B cell (primary cell): ENCODE results near the gene AP2M1. TPM values are rescaled to one million over a fixed set of nuclear protein-coding genes. Genes with fewer than 3 reads are reported as not detected.

Experiments
- ATAC-seq: fragments of 200-7000 bp; cut with Tn5 transposase; one replicate; pipeline ENCODE4 v1.10.0; 2021; ENCODE audit warnings: low read depth, mild to moderate bottlenecking, moderate number of reproducible peaks, moderate library complexity
- CTCF ChIA-PET: fragments of 350-600 bp; sonication (Branson Sonifier 250); formaldehyde crosslinking; loops from one replicate; lab custom pipeline; 2021; ENCODE audit warnings: antibody characterized with exemption, inconsistent platforms; lab: Charles Lee
- POLR2A ChIA-PET: fragments of 350-600 bp; sonication (Branson Sonifier 250); formaldehyde crosslinking; loops from one replicate; lab custom pipeline; 2021; ENCODE audit warnings: antibody characterized with exemption; lab: Charles Lee
- DNase-seq: peaks from one replicate; pipeline ENCODE4 v3.0.0; 2013
- H2AFZ ChIP-seq: 2 replicates; pipeline ENCODE4 v1.6.1; 2012; ENCODE audit warnings: mild to moderate bottlenecking, low read depth, low read length; ENCODE audit not compliant: insufficient read depth, poor library complexity, severe bottlenecking
- H3K27ac ChIP-seq, 2 donors: 1 replicate in 1 of 2; 2 replicates in 1 of 2; pipeline ENCODE4 v1.5.1; 2012 to 2013; ENCODE audit warnings: low read length in 2 of 2, mild to moderate bottlenecking in 2 of 2, moderate library complexity in 1 of 2
- H3K27me3 ChIP-seq, 4 experiments: fragments of 200-600 bp in 1 of 4; sonication (generic) in 1 of 4; replicated peaks in 1 of 4; 1 replicate in 2 of 4; 2 replicates in 2 of 4; pipeline versions ENCODE4 v1.6.1 to v1.7.0; 2013 to 2016; ENCODE audit warnings: low read length in 3 of 4, mild to moderate bottlenecking in 2 of 4, mixed read lengths in 1 of 4, moderate library complexity in 1 of 4; ENCODE audit not compliant: insufficient read depth in 4 of 4, control insufficient read depth in 3 of 4; ENCODE audit errors: control extremely low read depth in 1 of 4
- H3K36me3 ChIP-seq, 2 experiments: replicated peaks in 1 of 2; 1 replicate in 1 of 2; 2 replicates in 1 of 2; pipeline versions ENCODE4 v1.6.1 to v1.7.1; 2013; ENCODE audit warnings: low read length in 1 of 2; ENCODE audit not compliant: insufficient read depth in 2 of 2, control insufficient read depth in 1 of 2; ENCODE audit errors: control extremely low read depth in 1 of 2, extremely low read depth in 1 of 2
- H3K4me1 ChIP-seq, 2 donors: fragments of 200-600 bp in 1 of 2; sonication (generic) in 1 of 2; 1 replicate in 1 of 2; 2 replicates in 1 of 2; pipeline versions ENCODE4 v1.5.1 to v1.6.1; 2013 to 2017; ENCODE audit warnings: low read length in 2 of 2; ENCODE audit not compliant: control insufficient read depth in 2 of 2, insufficient read depth in 2 of 2
- H3K4me2 ChIP-seq: replicated peaks from 2 replicates; pipeline ENCODE3; 2012; ENCODE audit warnings: mild to moderate bottlenecking, low read depth, low read length; ENCODE audit not compliant: poor library complexity, severe bottlenecking
- H3K4me3 ChIP-seq, 5 experiments: fragments of 200-600 bp in 1 of 5; sonication (generic) in 1 of 5; 1 replicate in 3 of 5; 2 replicates in 2 of 5; pipeline versions ENCODE4 v1.5.1 to v1.7.0; 2011 to 2016; ENCODE audit warnings: low read length in 4 of 5, mild to moderate bottlenecking in 4 of 5, low read depth in 2 of 5, control low read depth in 1 of 5, moderate library complexity in 1 of 5; ENCODE audit not compliant: insufficient read depth in 1 of 5; ENCODE audit errors: control extremely low read depth in 1 of 5, extremely low read depth in 1 of 5
- H3K79me2 ChIP-seq: fragments of 200-600 bp; sonication (generic); one replicate; pipeline ENCODE4 v1.6.0; 2016; ENCODE audit warnings: low read length; ENCODE audit not compliant: control insufficient read depth, insufficient read depth
- H3K9ac ChIP-seq: fragments of 200-600 bp; sonication (generic); 2 replicates; pipeline ENCODE4 v1.6.1; 2017; ENCODE audit warnings: mild to moderate bottlenecking, low read length, moderate library complexity
- H3K9me3 ChIP-seq, 3 donors: one replicate each; pipeline versions ENCODE4 v1.6.1 to v1.7.1; 2013; ENCODE audit warnings: low read length in 2 of 3; ENCODE audit not compliant: control insufficient read depth in 2 of 3, insufficient read depth in 1 of 3; ENCODE audit errors: control extremely low read depth in 1 of 3
- H4K20me1 ChIP-seq: 2 replicates; pipeline ENCODE4 v1.6.0; 2012; ENCODE audit warnings: mild to moderate bottlenecking, low read length; ENCODE audit not compliant: insufficient read depth, control insufficient read depth, poor library complexity, severe bottlenecking
- H3K27ac Mint-ChIP-seq: one replicate; pipeline ENCODE4 v1.8.0; 2021; ENCODE audit warnings: mixed read lengths
- H3K27me3 Mint-ChIP-seq: one replicate; pipeline ENCODE4 v1.8.0; 2021; ENCODE audit warnings: mixed read lengths
- H3K4me1 Mint-ChIP-seq: one replicate; pipeline ENCODE4 v1.8.0; 2021; ENCODE audit warnings: mixed read lengths
- H3K4me3 Mint-ChIP-seq: one replicate; pipeline ENCODE4 v1.8.0; 2021; ENCODE audit warnings: mixed read lengths
- H3K9me3 Mint-ChIP-seq: one replicate; pipeline ENCODE4 v1.8.0; 2022; ENCODE audit warnings: mixed read lengths; ENCODE audit not compliant: insufficient read depth
- CTCF ChIP-seq: fragments of 200-600 bp; IDR thresholded peaks from one replicate; pipeline ENCODE4 v1.8.0; 2022; ENCODE audit warnings: antibody characterized with exemption, mild to moderate bottlenecking
- EZH2 ChIP-seq: IDR thresholded peaks from 2 replicates; pipeline ENCODE4 v1.6.1; 2012; ENCODE audit warnings: borderline replicate concordance, low read depth, mild to moderate bottlenecking, moderate library complexity, low read length; ENCODE audit not compliant: insufficient read depth, poor library complexity, severe bottlenecking
- WGBS: methylation state at CpG from one replicate; pipeline ENCODE4 v1.1.5; 2013; ENCODE audit warnings: missing lambda C conversion rate; ENCODE audit not compliant: insufficient coverage; 5-methylcytosine and 5-hydroxymethylcytosine counted together
- intact Hi-C: fragments of 100-400 bp; cut with micrococcal nuclease; formaldehyde crosslinking; loops from one replicate; pipeline ENCODE4 v1.10.0; 2022
- polyA plus RNA-seq: library from polyadenylated mRNA; depleted of rRNA; stranded (reverse); fragments of >200 nt; gene quantifications from 2 replicates; pipeline ENCODE4 v1.2.3, GENCODE V29; 2012
- total RNA-seq, 2 donors: library from RNA; stranded (reverse); fragments of 120-200 nt in 1 of 2; gene quantifications; 1 replicate in 1 of 2; 2 replicates in 1 of 2; pipeline versions ENCODE4 v1.2.3 to v1.2.4, GENCODE V29; 2013 to 2022

The AP2M1 gene
- total and polyA plus RNA-seq, 2 donors (not counting 1 experiment from before 2014, with no cell fraction given), result 171 to 207 TPM

- Histone ChIP-seq H3K9me3 (no peaks in the 10 kb centered on the region), H3K36me3 (peaks cover 6 to 65% of the 10 kb centered on the region in 2 experiments), H3K27me3 (no peaks in the 10 kb centered on the region), H3K4me1 (peaks cover 17 to 21% of the 10 kb centered on the region in 2 donors), H3K4me3 (peak within 1 kb of the TSS; percentile 70 to 100 (median 97)), H3K79me2 (peaks cover 40% of the 10 kb centered on the region), H3K27ac (peak within 1 kb of the TSS; percentile 48 to 68), H2AFZ (peak within 1 kb of the TSS; percentile 95), H4K20me1 (peaks cover 27% of the 10 kb centered on the region), H3K4me2 (peak within 1 kb of the TSS; percentile 92), H3K9ac (peak within 1 kb of the TSS; percentile 84)
- intact Hi-C loops, result loop anchor here (1.0 to 5.0 kb wide), 5 partner anchors 43 to 526 kb away; partner anchors contain the start of genes EIF2B5, MAGEF1, PSMD2 and VWA5B2
- CTCF ChIA-PET, result interaction anchor here (0.5 to 1.9 kb wide), 8 partner anchors 13 to 302 kb away, joined by 3 to 9 read pairs (median 4); partner anchors contain the start of genes EEF1AKMT4, EIF2B5 and PARL
- peak; percentile 8 for ATAC-seq
- no peak for TF ChIP-seq CTCF
- no peak for TF ChIP-seq EZH2
- 1% methylated on average over 30 of the region's 45 CpGs for whole genome bisulfite sequencing
- peaks cover 33% of the 10 kb centered on the region for H3K4me1 Mint-ChIP-seq
- DNase-seq, result no peak
- no peaks in the 10 kb centered on the region for H3K9me3 Mint-ChIP-seq
- peak within 1 kb of the TSS; percentile 99 for H3K4me3 Mint-ChIP-seq
- H3K27ac Mint-ChIP-seq, result peak within 1 kb of the TSS; percentile 94
- H3K27me3 Mint-ChIP-seq, result no peaks in the 10 kb centered on the region
- POLR2A ChIA-PET, result interaction anchor here (0.7 to 1.1 kb wide), 5 partner anchors 9 to 176 kb away, joined by 3 to 13 read pairs (median 5); partner anchors contain the start of genes AP2M1 and EIF2B5
Observed at GRCh38 chr3:184186184-184186901, 11.7 kb downstream of the AP2M1 start, which contains the start of gene ABCF3. TSS of gene ABCF3 (plus strand) at chr3:184186199. CDS start at chr3:184186208, 9 bp downstream.
